Tibial artery (tissue), 4 donors: ENCODE results near the gene ADORA1.

Experiments used
- DNase-seq, 2 donors: peaks; one replicate each; pipeline ENCODE4 v3.0.0-alpha.2; 2019
- H3K27ac ChIP-seq, 2 donors: fragments of 200-600 bp; sonication (generic) in 1 of 2; 1 replicate in 1 of 2; 2 replicates in 1 of 2; pipeline ENCODE4 v1.5.1; 2018 to 2019; ENCODE audit warnings: mild to moderate bottlenecking in 1 of 2
- H3K27me3 ChIP-seq, 2 donors: fragments of 200-600 bp; sonication (generic) in 1 of 2; one replicate each; pipeline versions ENCODE4 v1.5.1 to v1.6.0; 2016 to 2019
- H3K36me3 ChIP-seq, 3 donors: fragments of 200-600 bp; sonication (generic) in 2 of 3; one replicate each; pipeline ENCODE4 v1.5.1; 2016 to 2019; ENCODE audit warnings: mild to moderate bottlenecking in 2 of 3
- H3K4me1 ChIP-seq, 4 donors: fragments of 200-600 bp; sonication (generic) in 2 of 4; 1 replicate in 3 of 4; 2 replicates in 1 of 4; pipeline ENCODE4 v1.5.1; 2016 to 2019
- H3K4me3 ChIP-seq, 2 donors: fragments of 200-600 bp; sonication (generic) in 1 of 2; 1 replicate in 1 of 2; 2 replicates in 1 of 2; pipeline ENCODE4 v1.5.1; 2018 to 2019; ENCODE audit warnings: mild to moderate bottlenecking in 2 of 2
- H3K9me3 ChIP-seq, 3 donors: fragments of 200-600 bp; sonication (generic) in 1 of 3; one replicate each; pipeline ENCODE4 v1.5.1; 2016 to 2019
- CTCF ChIP-seq, 2 experiments: fragments of 200-600 bp in 1 of 2; fragments of 450-650 bp in 1 of 2; IDR thresholded peaks; one replicate each; pipeline ENCODE4 v1.5.1; 2017 to 2019; ENCODE audit warnings: antibody characterized with exemption in 2 of 2, mild to moderate bottlenecking in 1 of 2, moderate library complexity in 1 of 2
- intact Hi-C: fragments of 100-400 bp; cut with DNase I; formaldehyde crosslinking; loops from one replicate; pipeline ENCODE4 v1.15.0; 2023; ENCODE audit warnings: low total_unique reads

ADORA1 gene

GRCh38 chr1:203187304-203187685 is 59.8 kb downstream of the ADORA1 start:
- no peaks in the 10 kb centered on the region for H3K36me3 ChIP-seq
- no peak overlapping the region for H3K4me3 ChIP-seq
- no peak for TF ChIP-seq CTCF (IDR thresholded peaks at IDR 0.05)
- peaks cover 0 to 9% (median 0%) of the 10 kb centered on the region in 4 donors for H3K4me1 ChIP-seq
- peak in 1 of 2 donors; percentile 4 for DNase-seq
- intact Hi-C loops: no loop called here
- H3K9me3 ChIP-seq: no peaks in the 10 kb centered on the region
- no peaks in the 10 kb centered on the region for H3K27me3 ChIP-seq
- H3K27ac ChIP-seq: no peak overlapping the region

GRCh38 chr1:203187689-203188264 is 60.3 kb downstream of the ADORA1 start:
- TF ChIP-seq CTCF (IDR thresholded peaks at IDR 0.05): no peak
- no peak for DNase-seq
- Histone ChIP-seq H3K4me3 (no peak overlapping the region), H3K36me3 (no peaks in the 10 kb centered on the region), H3K4me1 (peaks cover 0 to 9% (median 0%) of the 10 kb centered on the region in 4 donors), H3K27me3 (no peaks in the 10 kb centered on the region), H3K9me3 (no peaks in the 10 kb centered on the region), H3K27ac (no peak overlapping the region)
- intact Hi-C loops: no loop called here

- Histone ChIP-seq H3K4me3 (no peak overlapping the region), H3K36me3 (no peaks in the 10 kb centered on the region)
- TF ChIP-seq CTCF (IDR thresholded peaks at IDR 0.05): no peak
These were observed 61.2 kb downstream of the ADORA1 start for GRCh38 chr1:203188686-203189232.

GRCh38 chr1:203189951-203190352 is 62.4 kb downstream of the ADORA1 start:
- H3K9me3 ChIP-seq: no peaks in the 10 kb centered on the region
- H3K27ac ChIP-seq: no peak overlapping the region
- no peaks in the 10 kb centered on the region for H3K27me3 ChIP-seq
- no peak for TF ChIP-seq CTCF (IDR thresholded peaks at IDR 0.05)
- DNase-seq: peak in 1 of 2 donors; percentile 58
- no peak overlapping the region for H3K4me3 ChIP-seq
- H3K36me3 ChIP-seq: no peaks in the 10 kb centered on the region
- intact Hi-C loops: no loop called here
- peaks cover 0 to 9% (median 0%) of the 10 kb centered on the region in 4 donors for H3K4me1 ChIP-seq

More at GRCh38 chr1:203188686-203189232, 61.2 kb downstream of the ADORA1 start:
- no peak for DNase-seq
- H3K4me1 ChIP-seq: peaks cover 0 to 9% (median 0%) of the 10 kb centered on the region in 4 donors
- H3K27ac ChIP-seq: no peak overlapping the region
- no peaks in the 10 kb centered on the region for H3K27me3 ChIP-seq
- H3K9me3 ChIP-seq: no peaks in the 10 kb centered on the region
- intact Hi-C loops: no loop called here

GRCh38 chr1:203190949-203191348 is 63.4 kb downstream of the ADORA1 start:
- Histone ChIP-seq H3K36me3 (no peaks in the 10 kb centered on the region), H3K4me3 (no peak overlapping the region), H3K27ac (no peak overlapping the region), H3K27me3 (no peaks in the 10 kb centered on the region), H3K9me3 (no peaks in the 10 kb centered on the region), H3K4me1 (peaks cover 0 to 9% (median 0%) of the 10 kb centered on the region in 4 donors)
- DNase-seq: no peak
- TF ChIP-seq CTCF (IDR thresholded peaks at IDR 0.05): no peak
- intact Hi-C loops: no loop called here
